ENCODE results near the gene GPR137. TPM values are rescaled to one million over a fixed set of nuclear protein-coding genes. Genes with fewer than 3 reads are reported as not detected.

GPR137 gene
- total RNA-seq, 2 experiments from 2014 or later = 54.1 to 56.1 TPM

GRCh38 chr11:64258356-64258755 is 27.3 kb upstream of the GPR137 start:
- ChIA-PET POLR2A (interaction anchor here (1.3 kb wide), 1 partner anchor 11 kb away, joined by 4 read pairs; no protein-coding TSS in a partner anchor), CTCF (interaction anchor here (1.3 to 2.0 kb wide), 3 partner anchors 9 to 13 kb away, joined by 4 to 7 read pairs (median 5); partner anchors contain the start of gene PPP1R14B)

DNA sequence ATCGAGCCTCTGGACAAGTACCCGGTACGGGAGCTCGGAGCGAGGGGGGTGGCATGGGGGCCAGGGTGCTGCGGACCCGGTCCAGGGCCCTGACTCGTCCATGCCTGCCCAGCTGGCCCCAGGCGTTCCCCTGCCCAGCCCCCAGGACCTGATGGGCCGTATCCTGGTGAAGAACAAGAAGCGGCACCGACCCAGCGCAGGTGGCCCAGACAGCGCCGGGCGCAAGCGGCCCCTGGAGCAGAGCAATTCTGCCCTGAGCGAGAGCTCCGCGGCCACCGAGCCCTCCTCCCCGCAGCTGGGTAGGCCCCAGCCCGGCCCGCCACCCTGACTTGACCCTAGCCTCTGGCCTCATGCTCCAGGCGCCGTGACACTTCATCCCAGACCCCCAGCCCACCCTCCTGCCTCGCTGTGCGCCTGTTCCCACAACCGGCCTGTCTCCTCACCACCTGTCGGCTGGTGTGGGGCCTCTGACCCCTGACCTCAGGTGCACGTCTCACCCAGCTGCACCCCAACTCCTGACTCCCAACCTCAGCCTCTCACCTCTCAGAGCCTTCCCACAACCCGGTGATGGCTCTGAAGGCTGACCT is 26.6 kb upstream of the GPR137 start:
- ChIA-PET CTCF (interaction anchor here (1.3 to 2.0 kb wide), 2 partner anchors 10 to 12 kb away, joined by 4 to 7 read pairs; no protein-coding TSS in a partner anchor), POLR2A (no interaction called here)

DNA sequence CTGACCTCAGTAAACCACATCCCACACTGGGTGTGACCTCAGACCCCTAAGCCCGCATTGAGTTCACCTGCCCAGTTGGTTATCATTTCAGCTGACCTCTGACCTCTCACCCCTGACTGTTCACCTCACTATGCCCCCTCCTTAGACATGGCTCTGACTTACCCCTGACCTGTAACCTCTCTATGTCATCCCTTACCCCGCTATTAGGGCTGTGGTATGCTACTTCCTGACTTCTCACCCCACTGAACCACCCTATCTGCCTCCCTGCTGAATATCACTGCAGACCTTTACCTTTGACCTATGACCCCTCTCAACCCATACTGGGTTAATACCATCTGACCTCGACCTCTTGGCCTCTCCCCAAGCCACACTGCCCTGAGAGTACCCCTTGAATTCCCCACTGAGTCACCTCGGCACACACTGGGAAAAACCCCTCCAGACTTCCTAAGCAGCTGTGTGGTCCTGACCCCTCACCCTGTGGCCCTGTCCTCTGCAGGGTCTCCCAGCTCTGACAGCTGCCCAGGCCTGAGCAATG is 26.0 kb upstream of the GPR137 start:
- POLR2A ChIA-PET = no interaction called here

GRCh38 chr11:64260147-64260708 is 25.4 kb upstream of the GPR137 start:
- CTCF ChIA-PET = interaction anchor here (0.8 kb wide), 1 partner anchor 10 kb away, joined by 3 read pairs; no protein-coding TSS in a partner anchor
- POLR2A ChIA-PET = no interaction called here

More for the DNA sequence above, 26.0 kb upstream of the GPR137 start:
- CTCF ChIA-PET = interaction anchor here (1.3 kb wide), 1 partner anchor 12 kb away, joined by 4 read pairs; no protein-coding TSS in a partner anchor

- POLR2A ChIA-PET = interaction anchor here (1.0 kb wide), 1 partner anchor 43 kb away, joined by 4 read pairs; no protein-coding TSS in a partner anchor
- CTCF ChIA-PET = interaction anchor here (1.0 to 1.2 kb wide), 2 partner anchors 10 to 15 kb away, joined by 4 read pairs; partner anchors contain the start of gene PPP1R14B
These were observed 24.0 kb upstream of the GPR137 start for GRCh38 chr11:64261556-64262080.

GRCh38 chr11:64262271-64263002 is 23.2 kb upstream of the GPR137 start:
- ChIA-PET CTCF (interaction anchor here (1.2 to 3.4 kb wide), 2 partner anchors 12 to 16 kb away, joined by 4 to 16 read pairs; partner anchors contain the start of genes PLCB3 and PPP1R14B), POLR2A (interaction anchor here (0.5 kb wide), 1 partner anchor 17 kb away, joined by 5 read pairs; no protein-coding TSS in a partner anchor)

GRCh38 chr11:64263021-64263946 is 22.4 kb upstream of the GPR137 start:
- ChIA-PET POLR2A (interaction anchor here (0.5 kb wide), 1 partner anchor 18 kb away, joined by 5 read pairs; no protein-coding TSS in a partner anchor), CTCF (interaction anchor here (1.1 to 3.4 kb wide), 2 partner anchors 13 to 30 kb away, joined by 3 to 16 read pairs; partner anchors contain the start of gene PLCB3)

DNA sequence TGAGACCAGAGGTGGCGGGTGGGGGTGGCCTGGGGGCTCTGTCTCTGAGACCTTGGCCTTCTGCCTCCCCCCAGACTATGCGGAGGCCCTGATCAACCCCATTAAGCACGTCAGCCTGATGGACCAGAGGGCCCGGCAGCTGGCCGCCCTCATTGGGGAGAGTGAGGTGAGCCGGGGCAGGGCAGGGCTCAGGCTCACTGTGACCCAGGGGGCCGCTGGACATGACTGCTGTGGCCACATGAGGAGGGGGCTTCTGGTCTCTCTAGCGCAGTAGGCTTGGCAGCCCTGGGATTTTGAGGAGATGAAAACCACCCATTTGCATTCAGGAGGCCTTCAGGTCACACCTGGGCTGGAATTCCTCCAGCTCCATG is 21.7 kb upstream of the GPR137 start:
- CTCF ChIA-PET = interaction anchor here (1.0 to 3.4 kb wide), 4 partner anchors 13 to 40 kb away, joined by 3 to 16 read pairs (median 4); partner anchors contain the start of gene PLCB3
- POLR2A ChIA-PET = no interaction called here

GRCh38 chr11:64264371-64264852 is 21.2 kb upstream of the GPR137 start:
- POLR2A ChIA-PET = interaction anchor here (0.5 kb wide), 1 partner anchor 11 kb away, joined by 7 read pairs; no protein-coding TSS in a partner anchor
- CTCF ChIA-PET = interaction anchor here (1.0 to 3.4 kb wide), 4 partner anchors 14 to 40 kb away, joined by 3 to 16 read pairs (median 4); partner anchors contain the start of gene PLCB3

DNA sequence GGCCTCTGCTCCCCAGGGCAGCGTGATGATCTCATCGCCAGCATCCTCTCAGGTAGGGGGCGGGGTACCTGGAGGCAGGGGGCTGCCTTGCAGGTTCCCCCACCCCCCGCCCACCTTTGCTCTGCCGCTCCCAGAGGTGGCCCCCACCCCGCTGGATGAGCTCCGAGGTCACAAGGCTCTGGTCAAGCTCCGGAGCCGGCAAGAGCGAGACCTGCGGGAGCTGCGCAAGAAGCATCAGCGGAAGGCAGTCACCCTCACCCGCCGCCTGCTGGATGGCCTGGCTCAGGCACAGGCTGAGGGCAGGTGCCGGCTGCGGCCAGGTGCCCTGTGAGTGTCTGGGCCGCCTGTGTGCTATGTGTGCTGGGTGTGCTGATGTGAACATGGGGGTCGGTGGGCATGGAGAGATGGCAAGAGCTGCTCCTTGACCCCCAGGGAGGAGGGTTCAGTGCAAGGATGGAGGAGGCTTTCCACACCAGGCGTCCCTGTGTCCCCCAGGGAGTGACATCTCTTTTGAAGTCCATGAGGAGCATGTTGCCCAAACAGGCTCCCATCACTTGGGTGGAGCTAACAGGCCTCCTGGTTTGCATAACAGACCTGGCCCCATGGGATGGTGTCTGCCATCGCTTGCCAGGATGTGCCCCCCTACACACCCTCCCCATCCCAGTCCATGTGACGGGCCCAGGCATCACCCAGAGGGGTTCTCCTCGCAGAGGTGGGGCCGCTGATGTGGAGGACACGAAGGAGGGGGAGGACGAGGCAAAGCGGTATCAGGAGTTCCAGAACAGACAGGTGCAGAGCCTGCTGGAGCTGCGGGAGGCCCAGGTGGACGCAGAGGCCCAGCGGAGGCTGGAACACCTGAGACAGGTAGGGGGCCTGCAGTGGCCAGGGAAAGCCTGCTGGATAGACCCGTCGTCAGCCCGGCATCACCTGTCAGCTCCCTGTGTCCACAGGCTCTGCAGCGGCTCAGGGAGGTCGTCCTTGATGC is 20.2 kb upstream of the GPR137 start:
- CTCF ChIA-PET = interaction anchor here (1.0 to 3.4 kb wide), 3 partner anchors 15 to 39 kb away, joined by 3 to 16 read pairs (median 4); partner anchors contain the start of gene PLCB3

GRCh38 chr11:64266339-64266738 is 19.3 kb upstream of the GPR137 start:
- ChIA-PET CTCF (interaction anchor here (1.1 to 4.1 kb wide), 2 partner anchors 11 to 16 kb away, joined by 3 to 39 read pairs; partner anchors contain the start of gene PLCB3), POLR2A (no interaction called here)

More for the DNA sequence above, 20.2 kb upstream of the GPR137 start:
- POLR2A ChIA-PET = interaction anchor here (0.5 to 0.6 kb wide), 2 partner anchors 10 to 1349 kb away, joined by 3 to 7 read pairs; no protein-coding TSS in a partner anchor

DNA sequence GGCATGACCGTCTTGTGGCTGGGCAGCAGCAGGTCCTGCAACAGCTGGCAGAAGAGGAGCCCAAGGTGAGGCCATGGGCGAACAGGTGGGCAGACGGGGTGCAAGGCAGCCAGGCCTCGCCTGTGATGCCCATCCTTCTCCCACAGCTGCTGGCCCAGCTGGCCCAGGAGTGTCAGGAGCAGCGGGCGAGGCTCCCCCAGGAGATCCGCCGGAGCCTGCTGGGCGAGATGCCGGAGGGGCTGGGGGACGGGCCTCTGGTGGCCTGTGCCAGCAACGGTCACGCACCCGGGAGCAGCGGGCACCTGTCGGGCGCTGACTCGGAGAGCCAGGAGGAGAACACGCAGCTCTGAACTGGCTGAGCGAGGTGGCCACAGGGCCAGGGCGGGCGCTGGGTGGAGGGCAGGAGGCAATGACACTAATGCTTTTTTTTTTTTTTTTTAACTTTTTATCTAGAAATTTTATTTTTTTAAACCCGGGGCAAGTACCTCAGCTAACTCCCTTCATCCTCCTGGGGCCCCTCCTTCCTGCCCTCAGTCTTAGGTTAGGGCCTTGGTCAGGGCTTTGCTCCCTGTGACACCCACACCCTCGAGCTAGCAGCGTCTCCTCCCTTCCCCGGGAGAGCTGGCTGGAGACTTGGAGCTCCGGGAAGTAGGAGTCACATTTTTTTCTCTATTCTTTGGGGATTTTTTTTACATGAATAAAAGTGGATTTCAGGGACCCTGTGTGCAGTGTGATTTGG is 18.3 kb upstream of the GPR137 start:
- CTCF ChIA-PET = interaction anchor here (0.7 to 4.1 kb wide), 8 partner anchors 10 to 63 kb away, joined by 3 to 39 read pairs (median 4); partner anchors contain the start of genes CATSPERZ, PLCB3, PRDX5 and TRMT112
- POLR2A ChIA-PET = interaction anchor here (0.7 to 4.3 kb wide), 5 partner anchors 15 to 61 kb away, joined by 3 to 20 read pairs (median 4); partner anchors contain the start of genes FKBP2, NUDT22, PLCB3 and TRPT1

GRCh38 chr11:64268025-64268892 is 17.4 kb upstream of the GPR137 start:
- CTCF ChIA-PET = interaction anchor here (0.7 to 4.1 kb wide), 10 partner anchors 11 to 64 kb away, joined by 3 to 39 read pairs (median 5); partner anchors contain the start of genes CATSPERZ, FERMT3, PLCB3 and PPP1R14B
- POLR2A ChIA-PET = interaction anchor here (0.5 to 4.3 kb wide), 10 partner anchors 10 to 1492 kb away, joined by 3 to 22 read pairs (median 8); partner anchors contain the start of genes BAD, FERMT3, FKBP2 and GPR137

DNA sequence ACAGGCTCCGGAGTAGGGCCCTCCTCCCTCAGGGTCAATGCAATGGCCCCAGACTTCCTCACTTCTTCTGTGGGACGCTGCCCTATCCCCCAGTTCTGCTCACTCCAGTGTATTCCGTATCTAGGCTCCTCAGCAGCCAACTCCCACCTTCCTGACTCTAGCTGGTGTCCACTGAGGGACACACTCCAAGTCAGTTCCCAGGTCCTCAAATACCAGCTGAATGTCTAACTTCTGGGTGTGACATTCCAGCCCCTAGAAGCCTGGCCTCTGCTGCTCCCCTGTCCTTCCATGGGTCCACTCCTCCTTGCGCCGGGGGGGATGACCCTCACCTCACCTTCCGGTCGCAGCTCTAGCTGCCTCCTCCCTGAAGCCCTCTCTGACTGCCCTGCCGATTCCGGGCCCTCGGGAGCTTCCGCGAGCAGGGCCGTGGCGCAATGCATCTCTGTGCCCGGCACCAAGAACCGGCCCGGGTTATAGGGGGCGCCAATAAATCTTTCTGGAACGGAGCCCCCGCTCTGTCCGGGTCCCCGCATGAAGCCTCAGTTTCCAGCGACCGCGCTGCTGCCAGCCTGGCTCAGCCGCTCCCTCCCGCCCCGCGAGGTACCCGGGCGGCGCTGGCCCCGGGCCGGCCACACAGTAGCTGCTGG is 16.6 kb upstream of the GPR137 start:
- ChIA-PET CTCF (interaction anchor here (0.6 to 4.1 kb wide), 10 partner anchors 12 to 64 kb away, joined by 3 to 39 read pairs (median 4); partner anchors contain the start of genes CATSPERZ, FERMT3, PLCB3 and PPP1R14B), POLR2A (interaction anchor here (0.5 to 4.3 kb wide), 8 partner anchors 11 to 1493 kb away, joined by 4 to 22 read pairs (median 18); partner anchors contain the start of genes BAD, FERMT3, FKBP2 and GPR137)
